ENCODE data around the gene SSX2IP. TPM values are rescaled to one million over a fixed set of nuclear protein-coding genes. Genes with fewer than 3 reads are reported as not detected.

SSX2IP gene
- total and polyA plus RNA-seq, 9 of the 15 experiments (the other 6 are each of a cell fraction or from before 2014, with no cell fraction given), result 20.6 to 96.7 (median 61.7) TPM

GRCh38 chr1:84693005-84693404 lies 2.7 kb upstream of the SSX2IP start (continued):
- no peak for TF ChIP-seq ZNF184 (CRISPR knock-in tag; IDR thresholded peaks at IDR 0.05)
- peak; percentile 77 for TF ChIP-seq C11orf30 (IDR thresholded peaks at IDR 0.05; ENCODE audit: low read depth)
- TF ChIP-seq SIX5 (IDR thresholded peaks at IDR 0.05; ENCODE audit: borderline replicate concordance in 1 of 2, insufficient read depth in 1 of 2, low read depth in 1 of 2, low read length in 2 of 2), result no peak
- TF ChIP-seq MEF2D (tag; conservative IDR thresholded peaks at IDR 0.05; ENCODE audit: low read depth), result no peak
- peak; percentile 14; the same call in 1 of the 2 replicates for TF ChIP-seq SOX6 (IDR thresholded peaks at IDR 0.05)
- no peak for TF ChIP-seq ZNF639 (CRISPR knock-in tag; conservative IDR thresholded peaks at IDR 0.05 in 1 of 2, IDR thresholded peaks at IDR 0.05 in 1 of 2)
- TF ChIP-seq POLR2G (IDR thresholded peaks at IDR 0.05; ENCODE audit: low read depth, low read length), result no peak
- no peak for TF ChIP-seq ZNF668 (CRISPR knock-in tag; IDR thresholded peaks at IDR 0.05)
- no peak for TF ChIP-seq TFAP4 (CRISPR knock-in tag; IDR thresholded peaks at IDR 0.05; ENCODE audit: borderline replicate concordance)
- no peak for TF ChIP-seq COPS2 (conservative IDR thresholded peaks at IDR 0.05)
- TF ChIP-seq IRF2 (CRISPR knock-in tag; IDR thresholded peaks at IDR 0.05), result 0 out of 2 replicates have a peak, but pooled peaks have one; percentile 70
- no peak for TF ChIP-seq RFX1 (IDR thresholded peaks at IDR 0.05)
- peak; percentile 20 to 46; a peak in 1 of 4 replicates for TF ChIP-seq FOXK2 (conservative IDR thresholded peaks at IDR 0.05 in 1 of 2, IDR thresholded peaks at IDR 0.05 in 1 of 2; ENCODE audit: low read depth in 2 of 2)
- 0 out of 4 replicates have a peak, but pooled peaks of 1 of the 2 experiments have one; percentile 26 for TF ChIP-seq ZNF318 (IDR thresholded peaks at IDR 0.05; ENCODE audit: borderline replicate concordance in 1 of 2, low read depth in 1 of 2)
- no peak for TF ChIP-seq FIP1L1 (IDR thresholded peaks at IDR 0.05; ENCODE audit: low read depth, low read length, poor library complexity, severe bottlenecking)
- peak; percentile 55 for TF ChIP-seq FOXM1 (IDR thresholded peaks at IDR 0.05; ENCODE audit: low read depth)
- no peak for TF ChIP-seq FOXM1 (CRISPR knock-in tag; IDR thresholded peaks at IDR 0.05; ENCODE audit: low read depth)
- no peak for TF ChIP-seq ZNF584 (CRISPR knock-in tag; IDR thresholded peaks at IDR 0.05; ENCODE audit: low read depth)

Data from K562 (cell line).